Kidney (tissue), 14 donors: ENCODE data around the gene NTRK3. TPM values are rescaled to one million over a fixed set of nuclear protein-coding genes. Genes with fewer than 3 reads are reported as not detected.

Source experiments
- DNase-seq, 5 donors: peaks; one replicate each; pipeline ENCODE4 v3.0.0-alpha.2; 2013 to 2020
- FAIRE-seq: peaks from 2 replicates; lab custom pipeline; 2012; peaks lifted over from hg19 to GRCh38; lab: Jason Lieb, UNC
- H3K27ac ChIP-seq, 2 donors: one replicate each; pipeline ENCODE4 v1.7.0; 2013; ENCODE audit warnings: low read depth in 2 of 2, low read length in 2 of 2, inconsistent platforms in 1 of 2
- H3K27me3 ChIP-seq: one replicate; pipeline ENCODE4 v1.7.1; 2013; ENCODE audit warnings: low read length, inconsistent platforms; ENCODE audit not compliant: control insufficient read depth, insufficient read depth
- H3K36me3 ChIP-seq, 3 donors: one replicate each; pipeline versions ENCODE4 v1.7.0 to v1.7.1; 2013; ENCODE audit warnings: low read length in 3 of 3, control low read depth in 1 of 3, inconsistent platforms in 1 of 3; ENCODE audit not compliant: insufficient read depth in 3 of 3, control insufficient read depth in 2 of 3
- H3K4me1 ChIP-seq, 3 donors: one replicate each; pipeline versions ENCODE4 v1.7.0 to v1.7.1; 2013; ENCODE audit warnings: low read length in 3 of 3, inconsistent platforms in 1 of 3, low read depth in 1 of 3; ENCODE audit not compliant: control insufficient read depth in 2 of 3, insufficient read depth in 2 of 3
- H3K4me3 ChIP-seq, 3 donors: one replicate each; pipeline versions ENCODE4 v1.7.0 to v1.8.1; 2013; ENCODE audit warnings: low read length in 3 of 3, control low read depth in 1 of 3, inconsistent platforms in 1 of 3
- H3K9ac ChIP-seq, 3 donors: one replicate each; pipeline versions ENCODE4 v1.7.0 to v1.7.1; 2013; ENCODE audit warnings: low read length in 3 of 3, control low read depth in 1 of 3, inconsistent platforms in 1 of 3
- H3K9me3 ChIP-seq, 3 donors: one replicate each; pipeline versions ENCODE4 v1.7.0 to v1.7.1; 2013; ENCODE audit warnings: low read length in 3 of 3, control low read depth in 1 of 3, inconsistent platforms in 1 of 3; ENCODE audit not compliant: control insufficient read depth in 2 of 3, insufficient read depth in 1 of 3
- intact Hi-C: fragments of 100-400 bp; cut with DNase I; formaldehyde crosslinking; loops from one replicate; pipeline ENCODE4 v1.11.1; 2022
- polyA plus RNA-seq: library from polyadenylated mRNA; stranded (reverse); fragments of 350-450 nt; fragmentation: Illumina TruSeq; extraction: RNeasy Lipid Tissue Mini Kit (QIAGEN cat#74804); gene quantifications from one replicate; pipeline ENCODE4 v1.2.3, GENCODE V29; 2014; ENCODE audit warnings: low read depth, low replicate concordance; ENCODE audit not compliant: insufficient read depth
- total RNA-seq: library from RNA; stranded (reverse); fragmentation: NEBNext Ultra II Directional; extraction: Animal tissue kit (Norgen Biotek cat#: 25700); gene quantifications from one replicate; pipeline ENCODE4 v1.2.1, GENCODE V29; 2021
- TF ChIP-seq, protein P1 (sequence below): IDR thresholded peaks from 3 replicates; pipeline ENCODE4 v1.5.1; 2012; ENCODE audit warnings: mild to moderate bottlenecking, moderate library complexity, borderline replicate concordance; ENCODE audit not compliant: insufficient read depth; ENCODE audit errors: extremely low read depth
- donor health status: control.
- donor health status: control.
- donor health status: control.
- donor health status: control.
- donor health status: control.
- donor health status: DM: yes; HTN: yes; CAD: no.
- donor health status: Normal renal cell carcinoma (clear cell type).

The NTRK3 gene
- total and polyA plus RNA-seq, 2 donors from 2014 or later = 8.9 to 25.5 TPM

DNA sequence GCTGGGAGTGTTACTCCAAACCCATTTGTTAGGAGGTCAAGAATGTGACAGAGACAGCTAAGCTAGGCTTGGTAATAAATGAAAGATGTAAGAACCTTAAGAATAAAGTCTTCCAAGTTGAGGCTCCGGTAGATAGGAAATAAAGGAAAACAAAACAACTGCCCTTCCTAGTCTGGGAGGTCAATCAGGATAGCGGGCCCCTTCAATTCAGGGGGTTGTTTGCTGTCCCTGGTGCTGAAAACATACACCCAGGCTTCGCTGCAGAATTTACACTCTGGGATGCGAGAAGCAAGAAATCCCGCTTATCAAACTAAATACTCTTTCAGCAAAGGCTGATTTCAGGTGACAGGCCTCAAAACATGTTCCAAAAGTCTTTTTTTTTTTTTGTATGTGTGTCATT lies 393.4 kb downstream of the NTRK3 start:
- Histone ChIP-seq H3K27me3 (no peaks in the 10 kb centered on the region), H3K27ac (no peak overlapping the region), H3K4me3 (no peak overlapping the region), H3K9ac (no peak overlapping the region), H3K36me3 (no peaks in the 10 kb centered on the region), H3K9me3 (no peaks in the 10 kb centered on the region), H3K4me1 (no peaks in the 10 kb centered on the region)
- TF ChIP-seq, protein P1, sequence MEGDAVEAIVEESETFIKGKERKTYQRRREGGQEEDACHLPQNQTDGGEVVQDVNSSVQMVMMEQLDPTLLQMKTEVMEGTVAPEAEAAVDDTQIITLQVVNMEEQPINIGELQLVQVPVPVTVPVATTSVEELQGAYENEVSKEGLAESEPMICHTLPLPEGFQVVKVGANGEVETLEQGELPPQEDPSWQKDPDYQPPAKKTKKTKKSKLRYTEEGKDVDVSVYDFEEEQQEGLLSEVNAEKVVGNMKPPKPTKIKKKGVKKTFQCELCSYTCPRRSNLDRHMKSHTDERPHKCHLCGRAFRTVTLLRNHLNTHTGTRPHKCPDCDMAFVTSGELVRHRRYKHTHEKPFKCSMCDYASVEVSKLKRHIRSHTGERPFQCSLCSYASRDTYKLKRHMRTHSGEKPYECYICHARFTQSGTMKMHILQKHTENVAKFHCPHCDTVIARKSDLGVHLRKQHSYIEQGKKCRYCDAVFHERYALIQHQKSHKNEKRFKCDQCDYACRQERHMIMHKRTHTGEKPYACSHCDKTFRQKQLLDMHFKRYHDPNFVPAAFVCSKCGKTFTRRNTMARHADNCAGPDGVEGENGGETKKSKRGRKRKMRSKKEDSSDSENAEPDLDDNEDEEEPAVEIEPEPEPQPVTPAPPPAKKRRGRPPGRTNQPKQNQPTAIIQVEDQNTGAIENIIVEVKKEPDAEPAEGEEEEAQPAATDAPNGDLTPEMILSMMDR = no peak
- no peak for FAIRE-seq
- intact Hi-C loops = no loop called here
- peak in 3 of 5 donors; percentile 39 to 73 (median 56) for DNase-seq

DNA sequence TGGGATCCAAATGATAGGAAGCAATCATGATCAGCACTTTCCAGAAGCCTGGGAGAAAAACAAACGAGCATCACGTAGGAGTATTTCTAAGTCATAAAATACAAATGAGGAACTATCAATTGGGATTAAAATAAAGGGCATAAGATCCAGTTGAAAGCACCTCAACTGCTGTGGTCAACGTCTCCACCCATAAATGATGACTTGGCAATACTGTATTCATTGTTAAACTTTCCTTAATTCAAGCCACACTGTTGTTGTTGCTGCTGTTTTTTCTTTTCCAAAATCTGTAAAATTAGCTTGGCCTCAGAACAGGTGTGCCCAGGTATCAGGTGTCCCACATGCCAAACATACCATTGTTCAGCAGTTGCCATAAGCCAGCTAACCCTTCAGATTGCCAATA lies 395.8 kb downstream of the NTRK3 start:
- H3K27me3 ChIP-seq = no peaks in the 10 kb centered on the region
- no peak for DNase-seq
- H3K36me3 ChIP-seq = no peaks in the 10 kb centered on the region
- no peaks in the 10 kb centered on the region for H3K4me1 ChIP-seq
- no peak overlapping the region for H3K4me3 ChIP-seq
- no peak overlapping the region for H3K9ac ChIP-seq
- TF ChIP-seq, protein P1 = no peak
- H3K9me3 ChIP-seq = no peaks in the 10 kb centered on the region
- FAIRE-seq = no peak
- intact Hi-C loops = no loop called here
- no peak overlapping the region for H3K27ac ChIP-seq

DNA sequence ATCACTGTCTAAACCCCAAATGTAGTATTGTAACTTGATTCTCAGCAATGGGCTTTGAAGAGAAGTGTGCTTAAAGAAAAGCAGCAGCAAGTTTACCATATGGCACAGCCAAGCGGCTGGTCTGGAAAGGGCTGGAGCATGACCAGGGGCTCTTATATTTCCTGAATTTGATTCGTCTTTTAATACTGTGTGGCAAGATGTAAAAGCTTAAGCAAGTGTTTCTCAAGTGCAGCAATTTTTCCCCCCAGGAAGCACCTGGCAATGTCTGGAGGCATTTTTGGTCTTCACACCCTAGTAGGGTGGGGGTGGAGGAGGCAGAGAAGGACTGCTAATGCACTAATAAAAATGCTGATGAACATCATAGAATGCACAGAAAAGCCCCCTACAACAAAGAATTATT lies 397.9 kb downstream of the NTRK3 start:
- TF ChIP-seq, protein P1 = no peak

DNA sequence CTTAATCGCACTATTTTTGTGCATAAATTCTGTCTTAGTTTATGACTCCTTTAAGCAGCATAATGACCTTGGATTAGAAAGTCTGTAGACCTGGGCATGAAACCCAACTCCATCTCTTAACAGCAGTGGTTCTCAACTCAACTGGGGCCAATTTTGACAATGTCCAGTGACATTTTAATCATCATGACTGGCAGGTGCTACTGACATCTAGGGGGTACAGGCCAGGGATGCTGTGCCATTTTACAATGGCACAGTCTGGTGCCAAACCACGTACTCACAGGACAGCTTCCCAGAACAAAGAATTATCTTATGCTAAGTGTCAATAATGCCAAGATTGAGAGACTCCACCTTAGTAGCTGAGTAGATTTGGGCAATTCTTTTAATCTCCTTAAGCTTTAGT lies 405.0 kb downstream of the NTRK3 start:
- Histone ChIP-seq H3K27me3 (no peaks in the 10 kb centered on the region), H3K4me3 (no peak overlapping the region), H3K9me3 (no peaks in the 10 kb centered on the region), H3K27ac (no peak overlapping the region), H3K9ac (no peak overlapping the region), H3K36me3 (no peaks in the 10 kb centered on the region), H3K4me1 (no peaks in the 10 kb centered on the region)
- DNase-seq (no peak), FAIRE-seq (no peak)
- intact Hi-C loops = no loop called here
- TF ChIP-seq, protein P1 = no peak

More for the DNA sequence above, 397.9 kb downstream of the NTRK3 start:
- Histone ChIP-seq H3K9ac (no peak overlapping the region), H3K4me1 (no peaks in the 10 kb centered on the region), H3K27ac (no peak overlapping the region), H3K27me3 (no peaks in the 10 kb centered on the region), H3K4me3 (no peak overlapping the region), H3K36me3 (no peaks in the 10 kb centered on the region), H3K9me3 (no peaks in the 10 kb centered on the region)
- DNase-seq (no peak), FAIRE-seq (no peak)
- intact Hi-C loops = no loop called here
